EL (cell line): ENCODE data around the gene USP6NL.
A peak's percentile ranks its signal among the peaks of the same experiment; 100 is the strongest.

ENCODE experiments used
- DNase-seq: peaks from one replicate; pipeline ENCODE4 v3.0.0-alpha.2; 2016

The USP6NL gene

GRCh38 chr10:11548065-11548767 lies 63.2 kb downstream of the USP6NL start:
- no peak for DNase-seq

DNA sequence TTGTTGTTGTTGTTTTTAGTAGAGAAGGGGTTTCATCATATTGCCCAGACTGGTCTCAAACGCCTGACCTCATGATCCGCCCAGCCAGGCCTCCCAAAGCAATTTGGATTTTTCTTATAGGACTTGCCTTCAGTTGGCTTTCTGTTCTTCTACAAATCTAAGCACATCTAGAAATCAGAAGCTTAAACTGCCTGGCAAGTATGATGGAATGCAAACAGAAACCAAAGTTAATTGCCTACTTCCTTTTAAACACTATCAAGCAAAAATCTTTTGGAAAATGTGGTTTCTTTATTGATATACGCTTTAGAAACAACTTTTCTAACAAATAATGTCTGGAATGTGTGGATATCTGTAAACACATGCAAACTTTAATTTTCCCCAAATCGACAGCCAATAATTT lies 64.9 kb downstream of the USP6NL start:
- peak; percentile 47 for DNase-seq

GRCh38 chr10:11541296-11541695 lies 70.2 kb downstream of the USP6NL start:
- DNase-seq: no peak

- peak; percentile 42 for DNase-seq
These were observed 72.1 kb downstream of the USP6NL start for GRCh38 chr10:11539191-11539868.

GRCh38 chr10:11538834-11539190 lies 72.6 kb downstream of the USP6NL start:
- DNase-seq: no peak

DNA sequence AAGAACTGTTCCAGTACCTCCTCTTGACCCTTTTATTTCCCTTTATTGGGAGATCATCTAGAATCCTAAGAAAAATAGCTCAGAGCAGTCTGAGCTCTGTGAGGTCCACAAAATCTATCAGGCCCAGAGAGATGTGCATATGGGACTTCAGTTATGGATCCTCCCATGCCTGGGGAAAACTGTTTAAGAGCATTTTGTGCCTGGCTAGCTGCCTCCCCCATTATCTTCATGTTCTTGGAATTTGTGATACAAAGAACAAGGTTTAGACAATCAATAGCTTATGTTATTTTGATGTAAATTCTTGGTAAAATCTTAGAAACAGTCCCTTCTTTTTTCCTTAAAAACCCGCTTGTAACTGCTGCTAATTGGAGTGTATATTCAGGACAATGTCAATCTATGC lies 75.2 kb downstream of the USP6NL start:
- DNase-seq: no peak

DNA sequence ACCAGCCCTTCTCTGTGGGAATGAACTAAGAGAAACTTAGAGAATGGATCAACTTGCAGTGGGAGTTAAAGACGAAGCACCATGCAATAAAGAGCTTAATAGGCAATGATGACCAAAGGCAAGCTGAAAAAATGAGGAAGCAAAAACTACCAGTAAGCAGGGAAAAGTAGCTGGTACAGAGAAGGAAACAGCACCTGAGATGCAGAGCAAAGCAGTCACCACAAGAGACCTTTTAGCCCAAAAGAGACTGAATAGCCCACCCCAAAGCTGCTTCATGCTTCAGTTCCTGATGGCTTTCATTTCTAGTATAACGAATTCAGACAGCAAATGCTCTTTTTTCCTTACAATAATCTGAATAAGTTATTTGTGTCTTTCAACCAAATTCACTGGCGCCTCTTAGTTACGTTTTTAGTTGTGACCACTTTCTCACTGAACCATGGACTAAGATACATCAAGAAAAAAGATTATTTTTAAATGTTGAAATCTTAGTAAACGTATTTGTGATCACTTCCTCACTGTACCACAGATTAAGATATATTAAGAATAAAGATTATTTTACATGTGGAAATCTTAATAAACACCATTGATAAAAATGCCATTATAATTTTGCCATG lies 76.0 kb downstream of the USP6NL start:
- no peak for DNase-seq

- DNase-seq: peak; percentile 8
These were observed 78.1 kb downstream of the USP6NL start for GRCh38 chr10:11533328-11533781.

DNA sequence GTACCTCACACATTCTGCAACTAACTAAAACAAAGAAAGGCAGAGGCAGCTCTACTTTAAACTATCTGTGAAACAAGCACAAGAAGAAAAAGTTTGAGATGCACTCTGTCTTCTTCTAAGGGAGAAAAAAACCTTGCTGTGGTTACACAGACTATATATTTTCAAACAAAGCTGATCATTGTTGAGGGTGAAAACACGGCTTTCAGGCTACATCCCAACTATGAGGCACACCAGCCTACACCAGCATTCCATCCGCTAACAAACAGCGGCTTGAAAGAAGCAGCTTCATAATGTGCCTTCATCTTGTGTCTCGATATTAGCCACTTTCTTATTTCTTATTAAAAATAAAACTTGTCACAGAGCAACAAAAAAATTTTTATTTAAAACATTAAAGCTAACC lies 79.1 kb downstream of the USP6NL start:
- no peak for DNase-seq

GRCh38 chr10:11530806-11531205 lies 80.6 kb downstream of the USP6NL start:
- DNase-seq: no peak

GRCh38 chr10:11529276-11529903 lies 82.1 kb downstream of the USP6NL start:
- DNase-seq: no peak

DNA sequence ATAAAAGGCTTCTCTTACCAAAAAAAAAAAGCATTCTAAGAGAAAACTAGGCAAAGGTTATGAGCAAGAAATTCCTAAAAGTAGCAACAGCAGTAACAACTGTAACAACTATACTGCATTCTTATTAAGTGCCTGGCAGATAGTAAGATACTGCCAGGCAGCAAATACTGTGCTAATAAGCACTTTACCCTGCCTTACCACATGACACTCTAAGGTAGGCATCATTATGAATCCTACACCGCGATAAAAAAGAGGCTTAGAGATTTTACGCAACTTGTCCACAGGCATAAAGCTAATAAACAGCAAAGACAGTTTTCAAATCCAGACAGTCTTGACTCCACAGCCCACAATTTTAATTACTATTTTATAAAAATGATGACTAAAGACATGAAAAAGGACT lies 83.2 kb downstream of the USP6NL start:
- DNase-seq: no peak

DNA sequence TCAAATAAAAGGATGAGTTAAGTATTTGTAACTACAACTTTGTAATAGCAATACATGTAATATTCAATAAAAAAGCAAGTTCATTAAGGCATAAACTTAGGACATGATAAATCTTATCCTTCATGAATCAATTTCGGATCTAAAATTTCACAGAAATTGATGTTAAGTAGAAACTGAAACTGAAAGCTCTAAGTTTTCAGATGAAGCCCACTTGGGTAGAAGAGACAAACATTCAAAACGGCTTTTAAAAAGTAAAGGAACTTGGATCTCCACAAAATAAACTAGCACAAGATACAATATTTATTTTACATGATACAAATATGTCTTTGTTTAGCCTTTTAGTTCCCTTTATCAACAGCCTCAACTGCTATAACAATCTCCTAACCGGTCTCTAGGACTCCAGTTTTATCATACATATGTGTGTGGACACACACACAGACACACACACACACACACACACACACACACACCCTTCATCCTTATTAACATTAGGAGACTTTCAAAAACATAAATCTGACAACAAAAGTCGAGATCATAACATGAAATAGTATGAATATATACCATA lies 83.7 kb downstream of the USP6NL start:
- no peak for DNase-seq

GRCh38 chr10:11527068-11527467 lies 84.4 kb downstream of the USP6NL start:
- no peak for DNase-seq

- DNase-seq: no peak
These were observed 85.9 kb downstream of the USP6NL start for GRCh38 chr10:11525503-11525902.

DNA sequence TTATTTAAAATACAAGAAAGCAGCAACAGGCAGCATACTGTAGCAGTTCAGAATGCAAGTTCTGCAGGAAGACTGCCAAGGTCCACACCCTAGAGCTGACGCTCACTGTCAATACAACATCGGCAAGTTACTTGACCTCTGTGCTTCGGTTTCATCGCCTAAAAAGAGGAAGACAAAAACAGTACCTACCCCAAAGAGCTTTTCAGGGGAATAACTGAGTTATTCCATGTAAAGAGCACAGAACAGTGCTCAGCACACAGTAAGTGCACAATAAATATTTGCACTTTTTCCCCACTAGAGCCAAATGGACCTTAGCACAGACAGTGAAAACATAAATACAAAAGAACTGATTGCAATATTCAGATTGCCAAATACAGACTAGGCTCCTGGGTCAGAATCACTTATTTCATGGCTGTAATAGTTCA lies 88.6 kb downstream of the USP6NL start:
- DNase-seq: no peak

GRCh38 chr10:11521860-11522259 lies 89.6 kb downstream of the USP6NL start:
- DNase-seq: no peak

- DNase-seq: no peak
These were observed 90.6 kb downstream of the USP6NL start for GRCh38 chr10:11520892-11521291.

- no peak for DNase-seq
These were observed 94.3 kb downstream of the USP6NL start for GRCh38 chr10:11517150-11517549.

GRCh38 chr10:11516431-11516746 lies 95.1 kb downstream of the USP6NL start:
- no peak for DNase-seq

DNA sequence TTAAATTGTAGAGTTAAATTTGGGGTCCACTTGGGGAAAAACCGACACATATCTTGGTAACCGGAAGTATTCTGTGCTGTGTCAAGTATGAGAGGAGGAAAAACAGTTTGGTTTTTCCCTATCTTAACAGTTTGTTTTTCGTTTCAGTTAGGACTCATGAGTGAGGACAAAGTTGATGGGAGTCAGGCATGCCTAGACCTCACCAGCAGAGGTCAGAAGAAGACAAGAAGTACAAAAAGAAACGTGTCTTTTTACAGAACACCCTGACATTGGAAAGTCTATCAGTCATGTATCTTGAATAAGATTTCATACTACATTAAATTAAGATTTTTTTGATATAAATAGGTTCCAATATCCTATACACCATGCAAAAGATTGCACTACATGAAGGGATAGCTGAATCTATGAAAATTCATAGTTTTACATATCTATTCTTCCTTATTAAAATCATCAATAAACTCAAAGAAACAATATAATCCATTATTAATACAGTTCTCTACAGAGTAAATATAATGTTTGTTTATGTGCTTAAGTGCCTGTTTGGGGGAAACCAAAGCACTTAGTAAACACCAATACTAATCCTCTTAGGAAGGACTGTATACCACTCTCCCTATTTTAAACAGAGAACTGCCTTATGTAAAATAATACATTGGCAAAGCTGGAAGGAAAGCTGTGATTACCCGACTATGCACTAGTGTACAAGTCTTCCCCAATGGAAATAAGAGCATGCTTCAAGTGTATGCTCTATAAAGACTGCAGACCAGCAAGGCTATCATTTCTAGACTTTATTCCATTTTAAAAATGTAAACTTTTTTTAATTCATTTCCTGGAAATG lies 95.6 kb downstream of the USP6NL start:
- peak; percentile 59 for DNase-seq

- DNase-seq: no peak
These were observed 97.7 kb downstream of the USP6NL start for GRCh38 chr10:11513727-11514126.

- DNase-seq: no peak
These were observed 98.9 kb downstream of the USP6NL start for GRCh38 chr10:11512596-11512995.
